Activated effector memory CD4-positive, alpha-beta T cell treated with anti-CD3 and anti-CD28 coated beads, Interleukin-2, amount 50 U/mL, for 16 hours (primary cell): ENCODE measurements around the gene THSD7A.

Experiments used
- DNase-seq: peaks from one replicate; pipeline ENCODE4 v3.0.0-alpha.2; 2020

THSD7A gene

GRCh38 chr7:11831736-11832495, at the start of gene THSD7A:
TSS of gene THSD7A (minus strand) at chr7:11832198. CDS start at chr7:11831946, 252 bp downstream.
- DNase-seq, result no peak

- DNase-seq, result no peak
Observed at GRCh38 chr7:11881680-11882079, 49.7 kb upstream of the THSD7A start.

GRCh38 chr7:11875635-11876034, 43.6 kb upstream of the THSD7A start:
- DNase-seq, result no peak

- no peak for DNase-seq
Observed at GRCh38 chr7:11865671-11866070, 33.7 kb upstream of the THSD7A start.

- no peak for DNase-seq
Observed at GRCh38 chr7:11858622-11859302, 26.8 kb upstream of the THSD7A start.

- no peak for DNase-seq
Observed at GRCh38 chr7:11858026-11858425, 26.0 kb upstream of the THSD7A start.

GRCh38 chr7:11848251-11848650, 16.3 kb upstream of the THSD7A start:
- no peak for DNase-seq

GRCh38 chr7:11847336-11847735, 15.3 kb upstream of the THSD7A start:
- DNase-seq, result no peak

- DNase-seq, result no peak
Observed at GRCh38 chr7:11846361-11846955, 14.5 kb upstream of the THSD7A start.

- no peak for DNase-seq
Observed at GRCh38 chr7:11843113-11843765, 11.2 kb upstream of the THSD7A start.

- DNase-seq, result no peak
Observed at GRCh38 chr7:11841657-11842056, 9.7 kb upstream of the THSD7A start.

- no peak for DNase-seq
Observed at GRCh38 chr7:11835260-11835659, 3.3 kb upstream of the THSD7A start.

GRCh38 chr7:11833431-11833830, 1.4 kb upstream of the THSD7A start:
- no peak for DNase-seq

GRCh38 chr7:11831156-11831735, 752 bp downstream of the THSD7A start:
- no peak for DNase-seq

- no peak for DNase-seq
Observed at GRCh38 chr7:11830582-11831155, 1.3 kb downstream of the THSD7A start.

GRCh38 chr7:11829954-11830353, 2.0 kb downstream of the THSD7A start:
- DNase-seq, result no peak

GRCh38 chr7:11819947-11820346, 12.1 kb downstream of the THSD7A start:
- no peak for DNase-seq

GRCh38 chr7:11819271-11819670, 12.7 kb downstream of the THSD7A start:
- no peak for DNase-seq

GRCh38 chr7:11818281-11818680, 13.7 kb downstream of the THSD7A start:
- DNase-seq, result no peak

- no peak for DNase-seq
Observed at GRCh38 chr7:11817111-11817740, 14.8 kb downstream of the THSD7A start.

- no peak for DNase-seq
Observed at GRCh38 chr7:11811709-11812108, 20.3 kb downstream of the THSD7A start.

- no peak for DNase-seq
Observed at GRCh38 chr7:11810043-11810625, 21.9 kb downstream of the THSD7A start.
